PC-9 (cell line): Measurements from ENCODE around the gene PIK3IP1. TPM values are rescaled to one million over a fixed set of nuclear protein-coding genes. Genes with fewer than 3 reads are reported as not detected.

Experiments used
- BruUV-seq: library from RNA; stranded (reverse); fragments of 400-500 nt; replicated peaks from 2 replicates; lab custom pipeline; 2021; lab: Mats Ljungman, UMichigan
- CTCF ChIA-PET: fragments of 300-600 bp; sonication (Branson Sonifier 250); formaldehyde crosslinking; loops from one replicate; lab custom pipeline; 2022; ENCODE audit warnings: antibody characterized with exemption; lab: Charles Lee
- POLR2A ChIA-PET: fragments of 300-600 bp; sonication (Branson Sonifier 250); formaldehyde crosslinking; loops from one replicate; lab custom pipeline; 2022; ENCODE audit warnings: antibody characterized with exemption; ENCODE audit not compliant: unreplicated experiment; lab: Charles Lee
- DNase-seq, 2 experiments: peaks; one replicate each; pipeline versions ENCODE4 v3.0.0 to v3.0.0-alpha.2; 2015 to 2022; ENCODE audit warnings: mixed read lengths in 1 of 2
- H2AFZ ChIP-seq: fragments of 200-600 bp; sonication (generic); 2 replicates; pipeline ENCODE4 v1.8.1; 2017; ENCODE audit warnings: antibody characterized with exemption
- H3F3A ChIP-seq: fragments of 200-600 bp; sonication (generic); 2 replicates; pipeline ENCODE4 v1.8.1; 2017; ENCODE audit warnings: antibody characterized with exemption, mild to moderate bottlenecking, low read depth; ENCODE audit not compliant: insufficient read depth
- H3K27ac ChIP-seq: fragments of 200-600 bp; sonication (generic); 2 replicates; pipeline ENCODE4 v1.6.1; 2016; ENCODE audit warnings: mixed run types
- H3K27me3 ChIP-seq: fragments of 200-600 bp; sonication (generic); 2 replicates; pipeline ENCODE4 v1.6.1; 2016; ENCODE audit warnings: low read depth, mixed run types; ENCODE audit not compliant: insufficient read depth
- H3K36me3 ChIP-seq: fragments of 200-600 bp; sonication (generic); 2 replicates; pipeline ENCODE4 v1.6.1; 2016; ENCODE audit warnings: low read depth, mixed run types
- H3K4me1 ChIP-seq: fragments of 200-600 bp; sonication (generic); replicated peaks from 2 replicates; pipeline ENCODE4 v1.6.1; 2016; ENCODE audit warnings: mixed run types; ENCODE audit not compliant: insufficient read depth
- H3K4me2 ChIP-seq: fragments of 200-600 bp; sonication (generic); 2 replicates; pipeline ENCODE4 v1.6.1; 2017; ENCODE audit warnings: mixed run types
- H3K4me3 ChIP-seq: fragments of 200-600 bp; sonication (generic); 2 replicates; pipeline ENCODE4 v1.6.1; 2016; ENCODE audit warnings: mixed run types
- H3K79me2 ChIP-seq: fragments of 200-600 bp; sonication (generic); 2 replicates; pipeline ENCODE4 v1.6.1; 2017; ENCODE audit warnings: low read depth, mixed run types
- H3K9me2 ChIP-seq: fragments of 200-600 bp; sonication (generic); 2 replicates; pipeline ENCODE4 v1.8.1; 2017; ENCODE audit warnings: mild to moderate bottlenecking; ENCODE audit not compliant: insufficient read depth
- H3K9me3 ChIP-seq: fragments of 200-600 bp; sonication (generic); 2 replicates; pipeline ENCODE4 v1.8.1; 2016; ENCODE audit warnings: low read depth; ENCODE audit not compliant: insufficient read depth
- H4K20me1 ChIP-seq: fragments of 200-600 bp; sonication (generic); 2 replicates; pipeline ENCODE4 v1.8.1; 2017; ENCODE audit not compliant: insufficient read depth
- EZH2 ChIP-seq: fragments of 200-600 bp; sonication (generic); IDR thresholded peaks from 2 replicates; pipeline ENCODE4 v1.8.0; 2017; ENCODE audit warnings: antibody characterized with exemption, low read depth
- intact Hi-C: fragments of 100-400 bp; cut with micrococcal nuclease; formaldehyde crosslinking; loops from one replicate; pipeline ENCODE4 v1.10.0; 2022; ENCODE audit not compliant: unreplicated experiment
- total RNA-seq: library from RNA; stranded (reverse); gene quantifications from 2 replicates; pipeline ENCODE4 v1.2.3, GENCODE V29; 2021
- TF ChIP-seq, protein P1 (sequence below): fragments of 200-600 bp; sonication (generic); conservative IDR thresholded peaks from 2 replicates; pipeline ENCODE4 v1.6.1; 2017; ENCODE audit warnings: mixed run types, antibody characterized with exemption, mild to moderate bottlenecking, moderate library complexity

PIK3IP1 gene
- total RNA-seq, 1 experiment from 2014 or later: 15.7 TPM

GRCh38 chr22:31340765-31341247 is 48.5 kb upstream of the PIK3IP1 start:
- no peak overlapping the region for H3K27ac ChIP-seq
- H4K20me1 ChIP-seq: 0 out of 2 replicates have a peak, but pooled peaks cover 4% of the 10 kb centered on the region
- no peaks in the 10 kb centered on the region for H3K9me2 ChIP-seq
- POLR2A ChIA-PET: no interaction called here
- CTCF ChIA-PET: interaction anchor here (0.5 kb wide), 1 partner anchor 221 kb away, joined by 3 read pairs; no protein-coding TSS in a partner anchor
- intact Hi-C loops: no loop called here
- H3K4me2 ChIP-seq: no peak overlapping the region
- no peaks in the 10 kb centered on the region for H3K27me3 ChIP-seq
- TF ChIP-seq, protein P1, sequence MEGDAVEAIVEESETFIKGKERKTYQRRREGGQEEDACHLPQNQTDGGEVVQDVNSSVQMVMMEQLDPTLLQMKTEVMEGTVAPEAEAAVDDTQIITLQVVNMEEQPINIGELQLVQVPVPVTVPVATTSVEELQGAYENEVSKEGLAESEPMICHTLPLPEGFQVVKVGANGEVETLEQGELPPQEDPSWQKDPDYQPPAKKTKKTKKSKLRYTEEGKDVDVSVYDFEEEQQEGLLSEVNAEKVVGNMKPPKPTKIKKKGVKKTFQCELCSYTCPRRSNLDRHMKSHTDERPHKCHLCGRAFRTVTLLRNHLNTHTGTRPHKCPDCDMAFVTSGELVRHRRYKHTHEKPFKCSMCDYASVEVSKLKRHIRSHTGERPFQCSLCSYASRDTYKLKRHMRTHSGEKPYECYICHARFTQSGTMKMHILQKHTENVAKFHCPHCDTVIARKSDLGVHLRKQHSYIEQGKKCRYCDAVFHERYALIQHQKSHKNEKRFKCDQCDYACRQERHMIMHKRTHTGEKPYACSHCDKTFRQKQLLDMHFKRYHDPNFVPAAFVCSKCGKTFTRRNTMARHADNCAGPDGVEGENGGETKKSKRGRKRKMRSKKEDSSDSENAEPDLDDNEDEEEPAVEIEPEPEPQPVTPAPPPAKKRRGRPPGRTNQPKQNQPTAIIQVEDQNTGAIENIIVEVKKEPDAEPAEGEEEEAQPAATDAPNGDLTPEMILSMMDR: no peak
- no peak for DNase-seq
- no peak overlapping the region for H2AFZ ChIP-seq
- H3F3A ChIP-seq: peaks cover 39% of the 10 kb centered on the region
- H3K9me3 ChIP-seq: no peaks in the 10 kb centered on the region
- peaks cover 68% of the 10 kb centered on the region for H3K79me2 ChIP-seq
- BruUV-seq: no TSS peak
- H3K4me3 ChIP-seq: no peak overlapping the region
- H3K36me3 ChIP-seq: peaks cover 33% of the 10 kb centered on the region; the same call in 1 of the 2 replicates
- peaks cover 59% of the 10 kb centered on the region for H3K4me1 ChIP-seq

- Histone ChIP-seq H3K36me3 (peaks cover 37% of the 10 kb centered on the region), H2AFZ (no peak overlapping the region), H3F3A (peaks cover 39% of the 10 kb centered on the region), H3K4me1 (peaks cover 59% of the 10 kb centered on the region), H3K4me2 (no peak overlapping the region), H3K4me3 (no peak overlapping the region), H3K9me3 (no peaks in the 10 kb centered on the region), H3K27ac (no peak overlapping the region), H3K79me2 (peaks cover 65% of the 10 kb centered on the region), H3K9me2 (no peaks in the 10 kb centered on the region), H3K27me3 (no peaks in the 10 kb centered on the region), H4K20me1 (0 out of 2 replicates have a peak, but pooled peaks cover 4% of the 10 kb centered on the region)
- no peak for DNase-seq
- POLR2A ChIA-PET: no interaction called here
- CTCF ChIA-PET: no interaction called here
- intact Hi-C loops: no loop called here
- TF ChIP-seq EZH2: no peak
- TF ChIP-seq, protein P1: no peak
- BruUV-seq: no TSS peak
Observed at GRCh38 chr22:31340360-31340759, 48.1 kb upstream of the PIK3IP1 start.

DNA sequence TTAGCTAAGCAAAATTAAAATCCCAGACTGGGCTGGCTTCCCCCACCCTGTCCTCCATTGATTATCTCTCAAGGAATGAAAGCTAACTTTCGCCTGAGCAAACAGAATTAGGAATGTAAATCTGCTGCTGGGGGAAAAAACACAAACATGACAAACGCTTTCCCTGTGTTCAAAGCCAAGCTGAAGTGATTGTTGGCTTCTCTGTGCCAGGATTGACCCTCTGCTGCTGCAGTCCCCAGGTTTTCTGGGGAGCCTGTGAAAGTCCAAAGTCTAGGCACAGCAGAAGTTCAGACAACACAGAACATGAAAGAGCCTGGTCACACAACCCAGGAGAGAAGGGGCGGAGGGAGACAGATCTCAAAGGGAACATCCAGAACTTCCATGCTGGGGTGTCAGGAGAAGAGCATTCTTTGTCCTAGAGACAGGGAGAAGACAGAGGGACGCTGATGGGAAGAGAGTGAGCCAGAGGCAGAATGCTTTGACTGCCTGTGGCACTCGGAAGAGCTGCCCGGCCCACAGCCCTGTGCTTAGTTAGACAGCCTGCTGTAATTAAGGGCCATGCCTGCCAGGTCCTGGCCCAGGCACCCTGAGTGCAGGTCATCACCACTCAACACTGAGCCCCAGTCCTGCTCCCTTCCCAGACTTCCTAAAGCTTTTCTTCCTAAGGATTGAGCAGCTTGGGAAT is 47.0 kb upstream of the PIK3IP1 start:
- Histone ChIP-seq H3K4me2 (no peak overlapping the region), H3K79me2 (peaks cover 54% of the 10 kb centered on the region), H3K27me3 (no peaks in the 10 kb centered on the region), H3K9me3 (no peaks in the 10 kb centered on the region), H4K20me1 (peaks cover 4% of the 10 kb centered on the region; the same call in 1 of the 2 replicates), H3K4me3 (no peak overlapping the region), H2AFZ (no peak overlapping the region), H3F3A (peaks cover 29% of the 10 kb centered on the region), H3K9me2 (no peaks in the 10 kb centered on the region), H3K27ac (no peak overlapping the region), H3K4me1 (peaks cover 48% of the 10 kb centered on the region), H3K36me3 (peaks cover 43% of the 10 kb centered on the region)
- no TSS peak for BruUV-seq
- TF ChIP-seq, protein P1: no peak
- no peak for TF ChIP-seq EZH2
- intact Hi-C loops: no loop called here
- DNase-seq: no peak
- CTCF ChIA-PET: no interaction called here
- POLR2A ChIA-PET: no interaction called here
